ENCODE results near the gene TRMT2A. TPM values are rescaled to one million over a fixed set of nuclear protein-coding genes. Genes with fewer than 3 reads are reported as not detected.
A peak's percentile ranks its signal among the peaks of the same experiment; 100 is the strongest.
"Not testable (repeated sequence)": the region's sequence is repeated elsewhere in the genome, so short reads cannot be mapped to it uniquely, and the experiment has no call there.

The TRMT2A gene
- 39.4 and 43.4 TPM in 2 replicates for total RNA-seq (2014; rRNA removed; shearing (Covaris generic); ENCODE audit: low replicate concordance)

GRCh38 chr22:20116951-20117632, at the start of gene TRMT2A:
Gene TRMT2A, minus strand, starts transcription at chr22:20117226. Its CDS starts 320 bp downstream, at chr22:20116906.
- Histone ChIP-seq H3K4me3 (peak within 1 kb of the TSS; percentile 97), H3K27me3 (no peaks in the 10 kb centered on the region), H3K36me3 (peaks cover 82% of the 10 kb centered on the region), H3K9me3 (no peaks in the 10 kb centered on the region)
- peak; percentile 97 for DNase-seq

- H3K27me3 ChIP-seq: no peaks in the 10 kb centered on the region
- no peaks in the 10 kb centered on the region for H3K9me3 ChIP-seq
- no peaks in the 10 kb centered on the region for H3K36me3 ChIP-seq
- no peak overlapping the region for H3K4me3 ChIP-seq
- no peak for DNase-seq
Measured at GRCh38 chr22:20166703-20167102, 49.7 kb upstream of the TRMT2A start.

- no peaks in the 10 kb centered on the region for H3K27me3 ChIP-seq
- DNase-seq: no peak
- H3K36me3 ChIP-seq: no peaks in the 10 kb centered on the region
- no peak overlapping the region for H3K4me3 ChIP-seq
- no peaks in the 10 kb centered on the region for H3K9me3 ChIP-seq
Measured at GRCh38 chr22:20165913-20166312, 48.9 kb upstream of the TRMT2A start.

- Histone ChIP-seq H3K27me3 (no peaks in the 10 kb centered on the region), H3K36me3 (no peaks in the 10 kb centered on the region), H3K9me3 (no peaks in the 10 kb centered on the region), H3K4me3 (no peak overlapping the region)
- no peak for DNase-seq
Measured at GRCh38 chr22:20165421-20165820, 48.4 kb upstream of the TRMT2A start.

- H3K27me3 ChIP-seq: no peaks in the 10 kb centered on the region
- H3K36me3 ChIP-seq: no peaks in the 10 kb centered on the region
- no peaks in the 10 kb centered on the region for H3K9me3 ChIP-seq
- no peak overlapping the region for H3K4me3 ChIP-seq
- DNase-seq: no peak
Measured at GRCh38 chr22:20164863-20165262, 47.8 kb upstream of the TRMT2A start.

GRCh38 chr22:20160041-20160440, 43.0 kb upstream of the TRMT2A start:
- Histone ChIP-seq H3K9me3 (no peaks in the 10 kb centered on the region), H3K36me3 (no peaks in the 10 kb centered on the region), H3K4me3 (no peak overlapping the region), H3K27me3 (no peaks in the 10 kb centered on the region)
- DNase-seq: no peak

- not testable (repeated sequence) for H3K9me3 ChIP-seq, DNase-seq, H3K27me3 ChIP-seq, H3K4me3 ChIP-seq, H3K36me3 ChIP-seq
Measured at GRCh38 chr22:20159531-20159930, 42.5 kb upstream of the TRMT2A start.

GRCh38 chr22:20159076-20159475, 42.0 kb upstream of the TRMT2A start:
- H3K4me3 ChIP-seq: no peak overlapping the region
- no peaks in the 10 kb centered on the region for H3K36me3 ChIP-seq
- DNase-seq: no peak
- no peaks in the 10 kb centered on the region for H3K27me3 ChIP-seq
- no peaks in the 10 kb centered on the region for H3K9me3 ChIP-seq

GRCh38 chr22:20158391-20159036, 41.5 kb upstream of the TRMT2A start:
- Histone ChIP-seq H3K9me3 (no peaks in the 10 kb centered on the region), H3K4me3 (no peak overlapping the region), H3K27me3 (no peaks in the 10 kb centered on the region), H3K36me3 (no peaks in the 10 kb centered on the region)
- DNase-seq: no peak

- Histone ChIP-seq H3K36me3 (no peaks in the 10 kb centered on the region), H3K27me3 (no peaks in the 10 kb centered on the region), H3K9me3 (no peaks in the 10 kb centered on the region), H3K4me3 (no peak overlapping the region)
- DNase-seq: no peak
Measured at GRCh38 chr22:20157430-20158183, 40.6 kb upstream of the TRMT2A start.

GRCh38 chr22:20156611-20157429, 39.8 kb upstream of the TRMT2A start:
- no peak overlapping the region for H3K4me3 ChIP-seq
- H3K9me3 ChIP-seq: no peaks in the 10 kb centered on the region
- H3K27me3 ChIP-seq: no peaks in the 10 kb centered on the region
- no peaks in the 10 kb centered on the region for H3K36me3 ChIP-seq
- DNase-seq: peak; percentile 44

GRCh38 chr22:20156042-20156389, 39.0 kb upstream of the TRMT2A start:
- no peak for DNase-seq
- H3K9me3 ChIP-seq: no peaks in the 10 kb centered on the region
- H3K36me3 ChIP-seq: no peaks in the 10 kb centered on the region
- no peak overlapping the region for H3K4me3 ChIP-seq
- no peaks in the 10 kb centered on the region for H3K27me3 ChIP-seq

- Histone ChIP-seq H3K4me3 (no peak overlapping the region), H3K36me3 (no peaks in the 10 kb centered on the region), H3K9me3 (no peaks in the 10 kb centered on the region), H3K27me3 (no peaks in the 10 kb centered on the region)
- peak; percentile 23 for DNase-seq
Measured at GRCh38 chr22:20155330-20156041, 38.5 kb upstream of the TRMT2A start.

- Histone ChIP-seq H3K9me3 (no peaks in the 10 kb centered on the region), H3K36me3 (no peaks in the 10 kb centered on the region), H3K27me3 (no peaks in the 10 kb centered on the region), H3K4me3 (no peak overlapping the region)
- DNase-seq: no peak
Measured at GRCh38 chr22:20154602-20155187, 37.7 kb upstream of the TRMT2A start.

GRCh38 chr22:20153945-20154344, 36.9 kb upstream of the TRMT2A start:
- H3K9me3 ChIP-seq: no peaks in the 10 kb centered on the region
- H3K36me3 ChIP-seq: no peaks in the 10 kb centered on the region
- no peak overlapping the region for H3K4me3 ChIP-seq
- no peak for DNase-seq
- H3K27me3 ChIP-seq: no peaks in the 10 kb centered on the region

- DNase-seq: no peak
- Histone ChIP-seq H3K27me3 (no peaks in the 10 kb centered on the region), H3K36me3 (no peaks in the 10 kb centered on the region), H3K9me3 (no peaks in the 10 kb centered on the region), H3K4me3 (no peak overlapping the region)
Measured at GRCh38 chr22:20152464-20152890, 35.5 kb upstream of the TRMT2A start.

Data from MG63 (cell line).